ENCODE data around the gene ZDHHC11.
"Not testable (repeated sequence)": the region's sequence is repeated elsewhere in the genome, so short reads cannot be mapped to it uniquely, and the experiment has no call there.

Gene ZDHHC11

DNA sequence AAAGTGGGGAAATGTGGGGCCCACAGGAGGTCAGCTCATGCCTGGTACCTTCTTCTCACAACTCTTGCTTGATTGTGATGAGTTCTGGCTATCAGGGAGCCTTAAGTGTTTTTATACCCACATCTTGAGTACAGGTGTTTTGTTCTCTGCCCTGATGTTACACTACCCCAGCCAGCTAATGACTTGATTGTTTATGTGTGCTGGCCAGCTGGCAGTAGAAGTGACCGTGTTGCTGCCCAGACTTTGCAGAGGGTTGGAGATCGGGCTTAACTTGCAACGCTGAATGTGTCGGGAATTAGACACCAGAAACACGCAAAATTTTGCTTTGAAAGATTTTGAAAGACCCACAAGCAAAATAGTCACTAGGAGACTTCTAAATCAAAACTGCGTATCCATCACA, 49.3 kb downstream of the ZDHHC11 start:
- Histone ChIP-seq H3K18ac (ENCODE audit: low read depth in 1 of 2, low read length in 2 of 2) (no peak overlapping the region), H4K91ac (ENCODE audit: low read length) (no peak overlapping the region), H3K9ac (ENCODE audit: low read length) (no peak overlapping the region), H2BK120ac (ENCODE audit: low read depth, low read length) (no peak overlapping the region), H2BK12ac (ENCODE audit: low read length in 2 of 2) (no peak overlapping the region), H3K4me1 (ENCODE audit: control insufficient read depth, insufficient read depth, low read depth, low read length) (no peaks in the 10 kb centered on the region), H3K4me3 (ENCODE audit: insufficient read depth in 1 of 2, low read depth in 1 of 2, low read length in 2 of 2) (no peak overlapping the region), H3K4ac (ENCODE audit: low read depth in 1 of 2, low read length in 2 of 2) (no peak overlapping the region), H3K9me3 (ENCODE audit: control insufficient read depth, low read length) (peaks cover 11% of the 10 kb centered on the region), H3K36me3 (ENCODE audit: control insufficient read depth in 1 of 2, insufficient read depth in 2 of 2, low read depth in 1 of 2, low read length in 2 of 2) (no peaks in the 10 kb centered on the region), H2AK5ac (ENCODE audit: low read length, severe bottlenecking) (no peak overlapping the region), H2BK15ac (ENCODE audit: low read depth, poor library complexity, severe bottlenecking) (no peak overlapping the region), H3K4me2 (ENCODE audit: low read length, poor library complexity, severe bottlenecking) (no peak overlapping the region), H4K8ac (ENCODE audit: low read length) (no peak overlapping the region), H3K14ac (ENCODE audit: low read length in 2 of 2) (no peak overlapping the region), H2BK5ac (ENCODE audit: low read depth, low read length, poor library complexity, severe bottlenecking) (no peak overlapping the region), H3K23ac (ENCODE audit: low read length in 2 of 2) (no peak overlapping the region), H2AFZ (ENCODE audit: low read depth, low read length) (no peak overlapping the region), H3K27ac (ENCODE audit: low read length, poor library complexity, severe bottlenecking) (no peak overlapping the region), H3K27me3 (ENCODE audit: control insufficient read depth in 1 of 2, insufficient read depth in 1 of 2, low read length in 2 of 2) (peaks cover 0 to 9% of the 10 kb centered on the region in 2 experiments), H3K79me1 (replicated peaks; ENCODE audit: low read length, poor library complexity, severe bottlenecking) (no peaks in the 10 kb centered on the region)
- WGBS, result 87% methylated on average over 5 of the region's 6 CpGs
- DNase-seq, result no peak

DNA sequence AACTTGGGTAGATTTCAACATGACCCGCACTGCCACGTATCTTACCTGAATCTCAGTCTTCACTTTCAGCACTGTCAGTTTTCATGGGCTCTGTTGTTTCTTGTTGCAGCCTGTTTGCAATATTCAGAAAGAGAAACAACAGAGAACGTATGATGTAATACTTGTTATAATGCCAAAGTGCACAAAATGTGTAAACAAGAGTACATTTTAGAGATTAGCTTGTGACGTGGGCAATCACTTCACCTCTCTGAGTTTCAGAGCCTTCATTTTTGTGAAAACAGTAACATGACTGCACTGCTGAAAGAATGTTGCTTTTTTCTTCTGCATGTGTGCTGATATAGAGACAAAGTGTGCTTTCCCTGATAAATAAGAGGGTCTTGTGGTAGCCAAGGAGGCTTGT, 49.7 kb downstream of the ZDHHC11 start:
- H3K36me3 ChIP-seq (ENCODE audit: control insufficient read depth in 1 of 2, insufficient read depth in 2 of 2, low read depth in 1 of 2, low read length in 2 of 2); H3K4me1 ChIP-seq (ENCODE audit: control insufficient read depth, insufficient read depth, low read depth, low read length); H4K8ac ChIP-seq (ENCODE audit: low read length); H3K27me3 ChIP-seq (ENCODE audit: control insufficient read depth in 1 of 2, insufficient read depth in 1 of 2, low read length in 2 of 2); H2BK15ac ChIP-seq (ENCODE audit: low read depth, poor library complexity, severe bottlenecking); H3K23ac ChIP-seq (ENCODE audit: low read length in 2 of 2); H2BK12ac ChIP-seq (ENCODE audit: low read length in 2 of 2); H2AFZ ChIP-seq (ENCODE audit: low read depth, low read length); H3K27ac ChIP-seq (ENCODE audit: low read length, poor library complexity, severe bottlenecking); DNase-seq; H3K4me2 ChIP-seq (ENCODE audit: low read length, poor library complexity, severe bottlenecking); H2BK5ac ChIP-seq (ENCODE audit: low read depth, low read length, poor library complexity, severe bottlenecking); H2AK5ac ChIP-seq (ENCODE audit: low read length, severe bottlenecking); H3K14ac ChIP-seq (ENCODE audit: low read length in 2 of 2); H3K18ac ChIP-seq (ENCODE audit: low read depth in 1 of 2, low read length in 2 of 2); H4K91ac ChIP-seq (ENCODE audit: low read length); H3K9ac ChIP-seq (ENCODE audit: low read length); H3K79me1 ChIP-seq (replicated peaks; ENCODE audit: low read length, poor library complexity, severe bottlenecking); H3K4me3 ChIP-seq (ENCODE audit: insufficient read depth in 1 of 2, low read depth in 1 of 2, low read length in 2 of 2); H2BK120ac ChIP-seq (ENCODE audit: low read depth, low read length); H3K4ac ChIP-seq (ENCODE audit: low read depth in 1 of 2, low read length in 2 of 2): not testable (repeated sequence)
- 88% methylated on average over 2 of the region's 4 CpGs for WGBS
- H3K9me3 ChIP-seq (ENCODE audit: control insufficient read depth, low read length), result peaks cover 11% of the 10 kb centered on the region

- not testable (repeated sequence) for H2AK5ac ChIP-seq (ENCODE audit: low read length, severe bottlenecking); H4K8ac ChIP-seq (ENCODE audit: low read length); H3K4me1 ChIP-seq (ENCODE audit: control insufficient read depth, insufficient read depth, low read depth, low read length); H3K36me3 ChIP-seq (ENCODE audit: control insufficient read depth in 1 of 2, insufficient read depth in 2 of 2, low read depth in 1 of 2, low read length in 2 of 2); H2BK15ac ChIP-seq (ENCODE audit: low read depth, poor library complexity, severe bottlenecking); H3K23ac ChIP-seq (ENCODE audit: low read length in 2 of 2); H3K14ac ChIP-seq (ENCODE audit: low read length in 2 of 2); H3K27ac ChIP-seq (ENCODE audit: low read length, poor library complexity, severe bottlenecking); H2BK120ac ChIP-seq (ENCODE audit: low read depth, low read length); H4K91ac ChIP-seq (ENCODE audit: low read length); H2BK12ac ChIP-seq (ENCODE audit: low read length in 2 of 2); H3K4me3 ChIP-seq (ENCODE audit: insufficient read depth in 1 of 2, low read depth in 1 of 2, low read length in 2 of 2); H2AFZ ChIP-seq (ENCODE audit: low read depth, low read length); H3K18ac ChIP-seq (ENCODE audit: low read depth in 1 of 2, low read length in 2 of 2); H3K9me3 ChIP-seq (ENCODE audit: control insufficient read depth, low read length); H3K4me2 ChIP-seq (ENCODE audit: low read length, poor library complexity, severe bottlenecking); DNase-seq; H2BK5ac ChIP-seq (ENCODE audit: low read depth, low read length, poor library complexity, severe bottlenecking); H3K9ac ChIP-seq (ENCODE audit: low read length); H3K4ac ChIP-seq (ENCODE audit: low read depth in 1 of 2, low read length in 2 of 2); H3K79me1 ChIP-seq (replicated peaks; ENCODE audit: low read length, poor library complexity, severe bottlenecking); H3K27me3 ChIP-seq (ENCODE audit: control insufficient read depth in 1 of 2, insufficient read depth in 1 of 2, low read length in 2 of 2)
- 71% methylated on average over 3 of the region's 6 CpGs for WGBS
Measured at GRCh38 chr5:798505-799138, 52.2 kb downstream of the ZDHHC11 start.

GRCh38 chr5:797986-798385, 52.8 kb downstream of the ZDHHC11 start:
- H3K4ac ChIP-seq (ENCODE audit: low read depth in 1 of 2, low read length in 2 of 2); H4K91ac ChIP-seq (ENCODE audit: low read length); H2BK120ac ChIP-seq (ENCODE audit: low read depth, low read length); H3K4me1 ChIP-seq (ENCODE audit: control insufficient read depth, insufficient read depth, low read depth, low read length); H3K23ac ChIP-seq (ENCODE audit: low read length in 2 of 2); H2BK15ac ChIP-seq (ENCODE audit: low read depth, poor library complexity, severe bottlenecking); H3K18ac ChIP-seq (ENCODE audit: low read depth in 1 of 2, low read length in 2 of 2); H3K27ac ChIP-seq (ENCODE audit: low read length, poor library complexity, severe bottlenecking); H3K9me3 ChIP-seq (ENCODE audit: control insufficient read depth, low read length); H3K4me3 ChIP-seq (ENCODE audit: insufficient read depth in 1 of 2, low read depth in 1 of 2, low read length in 2 of 2); H3K14ac ChIP-seq (ENCODE audit: low read length in 2 of 2); H3K79me1 ChIP-seq (replicated peaks; ENCODE audit: low read length, poor library complexity, severe bottlenecking); H3K36me3 ChIP-seq (ENCODE audit: control insufficient read depth in 1 of 2, insufficient read depth in 2 of 2, low read depth in 1 of 2, low read length in 2 of 2); H2AK5ac ChIP-seq (ENCODE audit: low read length, severe bottlenecking); H3K9ac ChIP-seq (ENCODE audit: low read length); H2BK5ac ChIP-seq (ENCODE audit: low read depth, low read length, poor library complexity, severe bottlenecking); DNase-seq; H3K4me2 ChIP-seq (ENCODE audit: low read length, poor library complexity, severe bottlenecking); H2BK12ac ChIP-seq (ENCODE audit: low read length in 2 of 2); H2AFZ ChIP-seq (ENCODE audit: low read depth, low read length); H4K8ac ChIP-seq (ENCODE audit: low read length): not testable (repeated sequence)
- H3K27me3 ChIP-seq (ENCODE audit: control insufficient read depth in 1 of 2, insufficient read depth in 1 of 2, low read length in 2 of 2), result peaks cover 8 to 12% of the 10 kb centered on the region in 2 experiments
- 41% methylated on average over 3 of the region's 4 CpGs for WGBS

All from mesenchymal stem cell (in vitro differentiated cells and primary cell).